M059J (cell line): ENCODE results near the gene MSRB2. TPM values are rescaled to one million over a fixed set of nuclear protein-coding genes. Genes with fewer than 3 reads are reported as not detected.

Experiments
- total RNA-seq: library from RNA; depleted of rRNA; stranded (reverse); fragments of >200 nt; shearing (Covaris generic); gene quantifications from 2 replicates; pipeline ENCODE4 v1.2.3, GENCODE V29; 2014; rRNA removed

The MSRB2 gene
- total RNA-seq, 1 experiment from 2014 or later: 11.7 TPM

Other genes with a start within 250 kb of the MSRB2 start
- gene ARMC3, start 167.5 kb upstream of the MSRB2 start, total RNA-seq: 0.10 TPM in 1 of 2 replicates, not detected in the other
- gene PTF1A, start 96.7 kb downstream of the MSRB2 start, total RNA-seq: not detected in 2 replicates
- 0.02 and 0.05 TPM in 2 replicates for gene C10orf67, start 249.2 kb downstream of the MSRB2 start, total RNA-seq